Pons (tissue), 1 donor: Measurements from ENCODE around the gene SYNM.
"Not testable (repeated sequence)": the region's sequence is repeated elsewhere in the genome, so short reads cannot be mapped to it uniquely, and the experiment has no call there.

Experiments used
- DNase-seq: peaks from one replicate; pipeline ENCODE4 v3.0.0-alpha.2; 2016; ENCODE audit warnings: low spot score

SYNM gene

GRCh38 chr15:99104788-99105513 is at the start of gene SYNM:
SYNM (plus strand) TSS chr15:99105080; CDS start chr15:99105200, 120 bp downstream.
- DNase-seq: peak; percentile 79

GRCh38 chr15:99055555-99056134 is 49.2 kb upstream of the SYNM start:
- DNase-seq: no peak

- no peak for DNase-seq
Measured at GRCh38 chr15:99057020-99057419, 47.9 kb upstream of the SYNM start.

GRCh38 chr15:99057697-99058420 is 47.0 kb upstream of the SYNM start:
- no peak for DNase-seq

- no peak for DNase-seq
Measured at GRCh38 chr15:99058421-99058870, 46.4 kb upstream of the SYNM start.

GRCh38 chr15:99059010-99059981 is 45.6 kb upstream of the SYNM start:
- peak; percentile 23 for DNase-seq

GRCh38 chr15:99060186-99060585 is 44.7 kb upstream of the SYNM start:
- not testable (repeated sequence) for DNase-seq

- no peak for DNase-seq
Measured at GRCh38 chr15:99062226-99062625, 42.7 kb upstream of the SYNM start.

- DNase-seq: no peak
Measured at GRCh38 chr15:99068186-99068585, 36.7 kb upstream of the SYNM start.

GRCh38 chr15:99070208-99070607 is 34.7 kb upstream of the SYNM start:
- no peak for DNase-seq

GRCh38 chr15:99071091-99071680 is 33.7 kb upstream of the SYNM start:
- DNase-seq: no peak

- no peak for DNase-seq
Measured at GRCh38 chr15:99073008-99073717, 31.7 kb upstream of the SYNM start.

- no peak for DNase-seq
Measured at GRCh38 chr15:99074446-99074845, 30.4 kb upstream of the SYNM start.

- DNase-seq: not testable (repeated sequence)
Measured at GRCh38 chr15:99075059-99075652, 29.7 kb upstream of the SYNM start.

GRCh38 chr15:99076109-99076508 is 28.8 kb upstream of the SYNM start:
- no peak for DNase-seq

GRCh38 chr15:99076555-99077308 is 28.1 kb upstream of the SYNM start:
- DNase-seq: peak; percentile 82

- no peak for DNase-seq
Measured at GRCh38 chr15:99082798-99083197, 22.1 kb upstream of the SYNM start.

- DNase-seq: no peak
Measured at GRCh38 chr15:99084965-99085364, 19.9 kb upstream of the SYNM start.
